Cardiac muscle cell (in vitro differentiated cells and primary cell): Measurements from ENCODE around the gene KRTAP1-3. TPM values are rescaled to one million over a fixed set of nuclear protein-coding genes. Genes with fewer than 3 reads are reported as not detected.

ENCODE experiments used
- DNase-seq, 2 donors: peaks; one replicate each; pipeline versions ENCODE4 v3.0.0 to v3.0.0-alpha.2; 2010 to 2017; ENCODE audit warnings: low read depth in 1 of 2, low spot score in 1 of 2
- H3K27ac ChIP-seq: fragments of 200-600 bp; sonication (generic); 2 replicates; pipeline ENCODE4 v1.5.1; 2016
- H3K27me3 ChIP-seq: fragments of 200-600 bp; sonication (generic); 2 replicates; pipeline ENCODE4 v1.6.0; 2016; ENCODE audit warnings: control low read depth
- H3K36me3 ChIP-seq: fragments of 200-600 bp; sonication (generic); 2 replicates; pipeline ENCODE4 v1.5.1; 2016; ENCODE audit warnings: control low read depth
- H3K4me1 ChIP-seq: fragments of 200-600 bp; sonication (generic); 2 replicates; pipeline ENCODE4 v1.8.1; 2017; ENCODE audit warnings: low read depth, mild to moderate bottlenecking, mixed run types
- H3K4me3 ChIP-seq: fragments of 200-600 bp; sonication (generic); 2 replicates; pipeline ENCODE4 v1.5.1; 2016; ENCODE audit warnings: mild to moderate bottlenecking
- H3K9me3 ChIP-seq: fragments of 200-600 bp; sonication (generic); 2 replicates; pipeline ENCODE4 v1.5.1; 2017; ENCODE audit warnings: low read depth, mild to moderate bottlenecking, control low read depth
- polyA plus RNA-seq: library from polyadenylated mRNA; unstranded; fragments of >200 nt; fragmentation: Nextera tagmentation; extraction: Ambion mirVana; gene quantifications from 2 replicates; pipeline ENCODE4 v1.2.1, GENCODE V29; 2016
- total RNA-seq: library from RNA; depleted of rRNA; stranded (reverse); fragments of >200 nt; gene quantifications from 2 replicates; pipeline ENCODE4 v1.2.3, GENCODE V29; 2016
- TF ChIP-seq, protein P1 (sequence below): IDR thresholded peaks from 2 replicates; pipeline ENCODE4 v1.5.1; 2012; ENCODE audit warnings: low read depth, mild to moderate bottlenecking, low read length

Gene KRTAP1-3
- total and polyA plus RNA-seq, 2 experiments from 2014 or later = not detected

DNA sequence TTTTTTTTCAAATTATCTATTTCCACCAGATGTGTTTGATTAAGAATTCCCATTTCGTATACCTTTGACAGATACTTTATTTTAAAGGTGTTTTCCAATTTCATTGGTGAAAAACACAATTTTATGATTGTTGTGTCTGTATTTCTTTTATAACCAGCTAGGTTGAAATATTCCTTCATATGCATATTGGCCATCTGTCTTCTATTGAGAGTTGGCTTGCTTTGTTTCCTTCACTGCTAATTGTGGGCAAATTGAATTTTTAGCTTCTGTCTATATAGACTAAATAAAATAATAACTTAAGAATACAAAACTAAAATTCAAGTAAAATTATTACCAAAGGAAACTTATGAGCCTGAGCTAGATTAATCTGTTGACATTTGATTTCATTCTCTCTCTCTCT, 39.6 kb downstream of the KRTAP1-3 start:
- TF ChIP-seq, protein P1, sequence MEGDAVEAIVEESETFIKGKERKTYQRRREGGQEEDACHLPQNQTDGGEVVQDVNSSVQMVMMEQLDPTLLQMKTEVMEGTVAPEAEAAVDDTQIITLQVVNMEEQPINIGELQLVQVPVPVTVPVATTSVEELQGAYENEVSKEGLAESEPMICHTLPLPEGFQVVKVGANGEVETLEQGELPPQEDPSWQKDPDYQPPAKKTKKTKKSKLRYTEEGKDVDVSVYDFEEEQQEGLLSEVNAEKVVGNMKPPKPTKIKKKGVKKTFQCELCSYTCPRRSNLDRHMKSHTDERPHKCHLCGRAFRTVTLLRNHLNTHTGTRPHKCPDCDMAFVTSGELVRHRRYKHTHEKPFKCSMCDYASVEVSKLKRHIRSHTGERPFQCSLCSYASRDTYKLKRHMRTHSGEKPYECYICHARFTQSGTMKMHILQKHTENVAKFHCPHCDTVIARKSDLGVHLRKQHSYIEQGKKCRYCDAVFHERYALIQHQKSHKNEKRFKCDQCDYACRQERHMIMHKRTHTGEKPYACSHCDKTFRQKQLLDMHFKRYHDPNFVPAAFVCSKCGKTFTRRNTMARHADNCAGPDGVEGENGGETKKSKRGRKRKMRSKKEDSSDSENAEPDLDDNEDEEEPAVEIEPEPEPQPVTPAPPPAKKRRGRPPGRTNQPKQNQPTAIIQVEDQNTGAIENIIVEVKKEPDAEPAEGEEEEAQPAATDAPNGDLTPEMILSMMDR = no peak
- Histone ChIP-seq H3K36me3 (no peaks in the 10 kb centered on the region), H3K9me3 (no peaks in the 10 kb centered on the region), H3K4me1 (peaks cover 5% of the 10 kb centered on the region), H3K27me3 (no peaks in the 10 kb centered on the region), H3K27ac (no peak overlapping the region), H3K4me3 (no peak overlapping the region)
- DNase-seq = no peak

DNA sequence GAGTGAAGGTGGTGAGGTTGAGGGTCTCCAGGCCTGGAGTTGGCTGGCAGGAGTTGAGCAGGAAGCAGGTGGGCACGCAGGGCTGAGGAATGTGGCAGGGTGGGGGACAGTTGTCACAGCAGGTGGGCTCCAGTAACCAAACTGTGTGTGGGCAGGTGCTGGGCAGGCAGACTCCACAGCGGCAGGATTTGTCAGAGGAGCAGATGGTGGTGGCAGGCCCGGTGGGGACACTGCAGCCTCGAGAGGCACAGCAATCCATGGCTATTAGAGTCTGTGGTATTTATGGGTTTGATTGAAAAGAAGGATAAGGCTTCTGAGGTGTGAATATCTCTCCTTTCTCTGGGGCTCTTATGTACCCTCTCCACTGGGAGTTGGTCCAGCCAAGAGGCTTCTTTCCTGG, 40.8 kb downstream of the KRTAP1-3 start, which contains the start of gene KRTAP3-3:
TSS of gene KRTAP3-3 (minus strand) at position 326 of the 400 bp plus-strand sequence. CDS start at position 259, 67 bp downstream.
- peaks cover 5% of the 10 kb centered on the region for H3K4me1 ChIP-seq
- H3K27ac ChIP-seq = no peak within 1 kb of the TSS
- DNase-seq = no peak
- no peaks in the 10 kb centered on the region for H3K27me3 ChIP-seq
- no peaks in the 10 kb centered on the region for H3K9me3 ChIP-seq
- H3K36me3 ChIP-seq = no peaks in the 10 kb centered on the region
- TF ChIP-seq, protein P1 = no peak
- H3K4me3 ChIP-seq = no peak within 1 kb of the TSS

- Histone ChIP-seq H3K27me3 (no peaks in the 10 kb centered on the region), H3K27ac (no peak overlapping the region), H3K9me3 (no peaks in the 10 kb centered on the region), H3K4me3 (no peak overlapping the region), H3K4me1 (peaks cover 5% of the 10 kb centered on the region), H3K36me3 (no peaks in the 10 kb centered on the region)
- DNase-seq = no peak
- TF ChIP-seq, protein P1 = no peak
Observed at GRCh38 chr17:40993084-40993483, 41.6 kb downstream of the KRTAP1-3 start.

- TF ChIP-seq, protein P1 = no peak
- H3K4me1 ChIP-seq = peaks cover 5% of the 10 kb centered on the region
- DNase-seq = no peak
- H3K9me3 ChIP-seq = no peaks in the 10 kb centered on the region
- H3K27me3 ChIP-seq = no peaks in the 10 kb centered on the region
- H3K4me3 ChIP-seq = no peak overlapping the region
- no peak overlapping the region for H3K27ac ChIP-seq
- no peaks in the 10 kb centered on the region for H3K36me3 ChIP-seq
Observed at GRCh38 chr17:40992666-40993065, 42.0 kb downstream of the KRTAP1-3 start.

GRCh38 chr17:40986920-40987319, 47.8 kb downstream of the KRTAP1-3 start:
- Histone ChIP-seq H3K27ac (no peak overlapping the region), H3K27me3 (peaks cover 4% of the 10 kb centered on the region), H3K36me3 (no peaks in the 10 kb centered on the region), H3K4me3 (no peak overlapping the region), H3K9me3 (no peaks in the 10 kb centered on the region), H3K4me1 (peaks cover 6% of the 10 kb centered on the region)
- no peak for DNase-seq
- TF ChIP-seq, protein P1 = no peak

GRCh38 chr17:40984226-40984625, 50.4 kb downstream of the KRTAP1-3 start, which contains the start of gene KRT40:
Gene KRT40, minus strand, starts transcription at chr17:40984326. Its CDS starts 53 bp downstream, at chr17:40984273.
- H3K4me1 ChIP-seq = peaks cover 19% of the 10 kb centered on the region
- no peak for DNase-seq
- peaks cover 4% of the 10 kb centered on the region for H3K27me3 ChIP-seq
- H3K4me3 ChIP-seq = no peak within 1 kb of the TSS
- no peaks in the 10 kb centered on the region for H3K36me3 ChIP-seq
- no peaks in the 10 kb centered on the region for H3K9me3 ChIP-seq
- H3K27ac ChIP-seq = no peak within 1 kb of the TSS
- TF ChIP-seq, protein P1 = no peak
